GM12878 (cell line): ENCODE measurements around the gene PLXNB3. TPM values are rescaled to one million over a fixed set of nuclear protein-coding genes. Genes with fewer than 3 reads are reported as not detected.

ENCODE experiments used
- ATAC-seq: fragments of 200-7000 bp; cut with Tn5 transposase; 3 replicates; pipeline ENCODE4 v1.9.1; 2020; ENCODE audit warnings: mild to moderate bottlenecking, moderate library complexity
- BruUV-seq: library from RNA; stranded (reverse); fragments of 400-500 nt; replicated peaks from 2 replicates; lab custom pipeline; 2021; lab: Mats Ljungman, UMichigan
- CTCF ChIA-PET: fragments of 300-600 bp; sonication (Branson Sonifier 250); formaldehyde crosslinking; extraction: SDS; loops from one replicate; lab custom pipeline; 2021; ENCODE audit warnings: inconsistent platforms; lab: Yijun Ruan, JAX
- POLR2A ChIA-PET: fragments of 350-600 bp; formaldehyde crosslinking; extraction: SDS; loops from one replicate; lab custom pipeline; 2021; ENCODE audit warnings: inconsistent platforms; lab: Charles Lee
- RAD21 ChIA-PET: fragments of 300-600 bp; sonication (Branson Sonifier 250); formaldehyde crosslinking; loops from one replicate; lab custom pipeline; 2023; ENCODE audit warnings: antibody characterized with exemption; ENCODE audit not compliant: unreplicated experiment; lab: Charles Lee
- SMC1A ChIA-PET: fragments of 300-600 bp; sonication (Branson Sonifier 250); formaldehyde crosslinking; loops from one replicate; lab custom pipeline; 2023; ENCODE audit not compliant: unreplicated experiment, uncharacterized antibody; lab: Charles Lee
- DNase-seq: peaks from one replicate; pipeline ENCODE4 v3.0.0-alpha.2; 2011; ENCODE audit warnings: low read depth, low spot score
- FAIRE-seq: peaks from 3 replicates; lab custom pipeline; 2011; peaks lifted over from hg19 to GRCh38; lab: Jason Lieb, UNC
- H2AFZ ChIP-seq: 2 replicates; pipeline ENCODE4 v1.6.0; 2011; ENCODE audit warnings: low read depth, low read length, control low read depth; ENCODE audit not compliant: control insufficient read depth
- H3K27ac ChIP-seq: 2 replicates; pipeline ENCODE4 v1.5.1; 2011; ENCODE audit warnings: control low read depth; ENCODE audit not compliant: control insufficient read depth, insufficient read depth
- H3K27me3 ChIP-seq, 2 experiments: replicated peaks in 1 of 2; 2 replicates each; pipeline versions ENCODE4 v1.6.0 to v1.6.1; 2011; ENCODE audit warnings: low read length in 1 of 2; ENCODE audit not compliant: control insufficient read depth in 2 of 2, insufficient read depth in 2 of 2
- H3K36me3 ChIP-seq, 2 experiments: 2 replicates each; pipeline ENCODE4 v1.5.1; 2011; ENCODE audit warnings: low read length in 1 of 2; ENCODE audit not compliant: control insufficient read depth in 2 of 2, insufficient read depth in 2 of 2
- H3K4me1 ChIP-seq: 2 replicates; pipeline ENCODE4 v1.6.1; 2011; ENCODE audit warnings: mild to moderate bottlenecking, low read length, moderate library complexity, mixed read lengths; ENCODE audit not compliant: control insufficient read depth, insufficient read depth
- H3K4me2 ChIP-seq: 2 replicates; pipeline ENCODE4 v1.6.0; 2011; ENCODE audit warnings: control low read depth; ENCODE audit not compliant: control insufficient read depth, insufficient read depth
- H3K4me3 ChIP-seq: fragments of 200-600 bp; sonication (generic); 2 replicates; pipeline ENCODE4 v1.5.1; 2016
- H3K79me2 ChIP-seq: 2 replicates; pipeline ENCODE4 v1.6.0; 2011; ENCODE audit warnings: low read length; ENCODE audit not compliant: control insufficient read depth, insufficient read depth
- H3K9ac ChIP-seq: 2 replicates; pipeline ENCODE4 v1.8.0; 2011; ENCODE audit warnings: low read length, control low read depth, mixed read lengths; ENCODE audit not compliant: control insufficient read depth, insufficient read depth
- H3K9me3 ChIP-seq: replicated peaks from 3 replicates; pipeline ENCODE4 v1.5.1; 2011; ENCODE audit warnings: mild to moderate bottlenecking, low read length; ENCODE audit not compliant: control insufficient read depth, insufficient read depth
- H4K20me1 ChIP-seq: 2 replicates; pipeline ENCODE4 v1.6.0; 2011; ENCODE audit not compliant: control insufficient read depth, insufficient read depth
- FOXM1 ChIP-seq: IDR thresholded peaks from 2 replicates; pipeline ENCODE4 v1.6.1; 2012; ENCODE audit warnings: low read depth, mild to moderate bottlenecking, inconsistent platforms, low read length, moderate library complexity
- NFYB ChIP-seq: IDR thresholded peaks from 2 replicates; pipeline ENCODE4 v1.6.1; 2011; ENCODE audit warnings: low read depth, mild to moderate bottlenecking, low read length, improper control_type of control experiment, moderate library complexity; ENCODE audit not compliant: insufficient read depth
- RAD21 ChIP-seq: IDR thresholded peaks from 2 replicates; pipeline ENCODE4 v1.6.1; 2011; ENCODE audit warnings: mild to moderate bottlenecking, low read depth, low read length, moderate library complexity; ENCODE audit not compliant: insufficient read depth
- RCOR1 ChIP-seq: conservative IDR thresholded peaks from 2 replicates; pipeline ENCODE4 v1.6.1; 2012; ENCODE audit warnings: low read depth, low read length, improper control_type of control experiment
- RFX5 ChIP-seq: IDR thresholded peaks from 2 replicates; pipeline ENCODE4 v1.6.1; 2011; ENCODE audit warnings: low read depth, low read length, improper control_type of control experiment
- RUNX3 ChIP-seq: IDR thresholded peaks from 2 replicates; pipeline ENCODE4 v1.6.1; 2012; ENCODE audit warnings: low read length, inconsistent platforms
- SPI1 ChIP-seq: IDR thresholded peaks from 2 replicates; pipeline ENCODE4 v1.6.1; 2011; ENCODE audit warnings: low read depth, mild to moderate bottlenecking, low read length, moderate library complexity, borderline replicate concordance; ENCODE audit not compliant: insufficient read depth
- TAF1 ChIP-seq: IDR thresholded peaks from 2 replicates; pipeline ENCODE4 v1.6.1; 2011; ENCODE audit warnings: mild to moderate bottlenecking, low read depth, low read length, borderline replicate concordance
- ZBED1 ChIP-seq: IDR thresholded peaks from 2 replicates; pipeline ENCODE4 v1.6.1; 2016; ENCODE audit warnings: borderline replicate concordance
- ZNF24 ChIP-seq: fragments of 450-650 bp; IDR thresholded peaks from 2 replicates; pipeline ENCODE4 v1.6.1; 2017; ENCODE audit warnings: antibody characterized with exemption, mild to moderate bottlenecking
- WGBS: methylation state at CpG from one replicate; pipeline ENCODE4 v1.1.6; 2016; ENCODE audit warnings: low lambda C conversion rate; ENCODE audit not compliant: insufficient replicate concordance, insufficient coverage; ENCODE audit errors: missing lambda C conversion rate; 5-methylcytosine and 5-hydroxymethylcytosine counted together
- in situ Hi-C: fragments of 300-500 bp; cut with MboI; formaldehyde crosslinking; loops from 9 replicates; pipeline ENCODE4 v1.14.3; 2018; ENCODE audit warnings: mixed read lengths
- intact Hi-C: fragments of 100-400 bp; cut with micrococcal nuclease; formaldehyde crosslinking; loops from one replicate; pipeline ENCODE4 v1.14.2; 2022; ENCODE audit not compliant: unreplicated experiment
- polyA plus RNA-seq, 11 experiments: library from polyadenylated mRNA; depleted of rRNA in 4 of 11; unstranded in 6 of 11; stranded (reverse) in 5 of 11; fragments of >200 nt; fragmentation: Nextera tagmentation in 4 of 11; fragmentation: Illumina TruSeq in 1 of 11; extraction: Ambion mirVana in 4 of 11; extraction: Trizol in 1 of 11; gene quantifications; 1 replicate in 1 of 11; 2 replicates in 10 of 11; pipeline versions ENCODE4 v1.2.1 to v1.2.3, GENCODE V29; 2011 to 2016; ENCODE audit warnings: inconsistent platforms in 2 of 11, missing spikeins in 2 of 11, low read depth in 1 of 11
- total RNA-seq, 4 experiments: library from RNA; depleted of rRNA in 3 of 4; stranded (reverse); fragments of >200 nt in 3 of 4; fragmentation: Illumina TruSeq in 1 of 4; extraction: Trizol in 1 of 4; gene quantifications; 2 replicates each; pipeline versions ENCODE4 v1.2.1 to v1.2.3, GENCODE V29; 2013 to 2021
- TF ChIP-seq, protein P1 (sequence below): fragments of 450-650 bp; IDR thresholded peaks from 2 replicates; pipeline ENCODE4 v1.6.1; 2016; ENCODE audit warnings: mild to moderate bottlenecking
- TF ChIP-seq, protein P2 (sequence below): IDR thresholded peaks from 2 replicates; pipeline ENCODE4 v1.6.1; 2012; ENCODE audit warnings: low read length, inconsistent platforms

PLXNB3 gene
- total and polyA plus RNA-seq, 10 of the 15 experiments (the other 5 are each of a cell fraction or from before 2014, with no cell fraction given), result 0.06 to 0.68 (median 0.19) TPM; not detected in 4

GRCh38 chrX:153736071-153736820 lies 27.8 kb upstream of the PLXNB3 start:
- H3K36me3 ChIP-seq, result no peaks in the 10 kb centered on the region
- BruUV-seq, result no TSS peak
- ChIA-PET RAD21 (interaction anchor here (1.0 kb wide), 1 partner anchor 9 kb away, joined by 3 read pairs; no protein-coding TSS in a partner anchor), SMC1A (no interaction called here)
- H3K9ac ChIP-seq, result no peak overlapping the region
- peaks cover 2% of the 10 kb centered on the region; the same call in 1 of the 3 replicates for H3K9me3 ChIP-seq
- no peak overlapping the region for H3K27ac ChIP-seq
- no peaks in the 10 kb centered on the region for H3K79me2 ChIP-seq
- ATAC-seq, result no peak
- TF ChIP-seq RAD21 (no peak), RCOR1 (no peak), ZBED1 (no peak), RUNX3 (no peak), FOXM1 (no peak), NFYB (no peak), RFX5 (no peak), ZNF24 (no peak), TAF1 (no peak), SPI1 (no peak)
- TF ChIP-seq, protein P1, sequence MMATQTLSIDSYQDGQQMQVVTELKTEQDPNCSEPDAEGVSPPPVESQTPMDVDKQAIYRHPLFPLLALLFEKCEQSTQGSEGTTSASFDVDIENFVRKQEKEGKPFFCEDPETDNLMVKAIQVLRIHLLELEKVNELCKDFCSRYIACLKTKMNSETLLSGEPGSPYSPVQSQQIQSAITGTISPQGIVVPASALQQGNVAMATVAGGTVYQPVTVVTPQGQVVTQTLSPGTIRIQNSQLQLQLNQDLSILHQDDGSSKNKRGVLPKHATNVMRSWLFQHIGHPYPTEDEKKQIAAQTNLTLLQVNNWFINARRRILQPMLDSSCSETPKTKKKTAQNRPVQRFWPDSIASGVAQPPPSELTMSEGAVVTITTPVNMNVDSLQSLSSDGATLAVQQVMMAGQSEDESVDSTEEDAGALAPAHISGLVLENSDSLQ, result no peak
- TF ChIP-seq, protein P2, sequence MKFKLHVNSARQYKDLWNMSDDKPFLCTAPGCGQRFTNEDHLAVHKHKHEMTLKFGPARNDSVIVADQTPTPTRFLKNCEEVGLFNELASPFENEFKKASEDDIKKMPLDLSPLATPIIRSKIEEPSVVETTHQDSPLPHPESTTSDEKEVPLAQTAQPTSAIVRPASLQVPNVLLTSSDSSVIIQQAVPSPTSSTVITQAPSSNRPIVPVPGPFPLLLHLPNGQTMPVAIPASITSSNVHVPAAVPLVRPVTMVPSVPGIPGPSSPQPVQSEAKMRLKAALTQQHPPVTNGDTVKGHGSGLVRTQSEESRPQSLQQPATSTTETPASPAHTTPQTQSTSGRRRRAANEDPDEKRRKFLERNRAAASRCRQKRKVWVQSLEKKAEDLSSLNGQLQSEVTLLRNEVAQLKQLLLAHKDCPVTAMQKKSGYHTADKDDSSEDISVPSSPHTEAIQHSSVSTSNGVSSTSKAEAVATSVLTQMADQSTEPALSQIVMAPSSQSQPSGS, result no peak
- TF ChIP-seq, all 136 proteins: peak for 0
- FAIRE-seq, result no peak
- POLR2A ChIA-PET, result no interaction called here
- intact Hi-C loops (no loop called here), in situ Hi-C loops (loop anchor here (10.0 kb wide), 2 partner anchors 49 to 61 kb away; partner anchors contain the start of genes PNCK and SRPK3)
- no peaks in the 10 kb centered on the region for H4K20me1 ChIP-seq
- H2AFZ ChIP-seq, result no peak overlapping the region
- DNase-seq, result no peak
- no peak overlapping the region for H3K4me2 ChIP-seq
- H3K4me1 ChIP-seq, result no peaks in the 10 kb centered on the region
- CTCF ChIA-PET, result interaction anchor here (1.0 kb wide), 1 partner anchor 10 kb away, joined by 5 read pairs; no protein-coding TSS in a partner anchor
- WGBS, result 61% methylated on average over 29 of the region's 30 CpGs
- H3K27me3 ChIP-seq, result no peaks in the 10 kb centered on the region
- H3K4me3 ChIP-seq, result no peak overlapping the region
